Spleen (tissue), 11 donors: Measurements from ENCODE around the gene ARHGEF25. TPM values are rescaled to one million over a fixed set of nuclear protein-coding genes. Genes with fewer than 3 reads are reported as not detected.
A peak's percentile ranks its signal among the peaks of the same experiment; 100 is the strongest.

Source experiments
- DNase-seq: peaks from one replicate; pipeline ENCODE4 v3.0.0-alpha.2; 2020
- H3K27ac ChIP-seq, 8 donors: fragments of 200-600 bp; sonication (generic) in 7 of 8; 1 replicate in 4 of 8; 2 replicates in 4 of 8; pipeline versions ENCODE4 v1.5.0 to v1.8.0; 2016 to 2021; ENCODE audit warnings: inconsistent platforms in 4 of 8, mild to moderate bottlenecking in 4 of 8, moderate library complexity in 1 of 8
- H3K27me3 ChIP-seq, 7 donors: fragments of 200-600 bp; sonication (generic) in 6 of 7; replicated peaks in 1 of 7; 1 replicate in 4 of 7; 2 replicates in 3 of 7; pipeline versions ENCODE4 v1.5.0 to v1.8.0; 2016 to 2021; ENCODE audit warnings: inconsistent platforms in 3 of 7, mild to moderate bottlenecking in 1 of 7
- H3K36me3 ChIP-seq, 6 donors: fragments of 200-600 bp; sonication (generic) in 5 of 6; 1 replicate in 4 of 6; 2 replicates in 2 of 6; pipeline versions ENCODE4 v1.5.0 to v1.8.0; 2016 to 2021; ENCODE audit warnings: inconsistent platforms in 2 of 6
- H3K4me1 ChIP-seq, 6 donors: fragments of 200-600 bp; sonication (generic) in 5 of 6; 1 replicate in 3 of 6; 2 replicates in 3 of 6; pipeline versions ENCODE4 v1.5.0 to v1.8.0; 2016 to 2021; ENCODE audit warnings: inconsistent platforms in 3 of 6
- H3K4me3 ChIP-seq, 8 donors: fragments of 200-600 bp; sonication (generic) in 7 of 8; 1 replicate in 4 of 8; 2 replicates in 4 of 8; pipeline versions ENCODE4 v1.5.0 to v1.8.0; 2016 to 2021; ENCODE audit warnings: inconsistent platforms in 4 of 8, mild to moderate bottlenecking in 4 of 8, moderate library complexity in 2 of 8
- H3K9me3 ChIP-seq, 8 donors: fragments of 200-600 bp; sonication (generic) in 7 of 8; 1 replicate in 4 of 8; 2 replicates in 4 of 8; pipeline versions ENCODE4 v1.5.0 to v1.8.0; 2016 to 2021; ENCODE audit warnings: inconsistent platforms in 4 of 8
- POLR2A ChIP-seq, 3 donors: fragments of 450-650 bp; IDR thresholded peaks; one replicate each; pipeline ENCODE4 v1.5.1; 2017; ENCODE audit warnings: antibody characterized with exemption in 3 of 3, mild to moderate bottlenecking in 1 of 3
- POLR2AphosphoS5 ChIP-seq, 3 donors: sonication (generic); formaldehyde crosslinking; IDR thresholded peaks; one replicate each; pipeline ENCODE4 v1.5.1; 2017; ENCODE audit warnings: antibody characterized with exemption in 3 of 3
- WGBS, 5 donors: extraction: QIAGEN DNeasy Blood & Tissue Kit in 3 of 5; methylation state at CpG; one replicate each; pipeline versions ENCODE4 v1.1.5 to v1.1.7; 2013 to 2018; 5-methylcytosine and 5-hydroxymethylcytosine counted together
- intact Hi-C: fragments of 100-400 bp; cut with DNase I; formaldehyde crosslinking; loops from one replicate; pipeline ENCODE4 v1.15.0; 2023; ENCODE audit warnings: low total_unique reads
- polyA plus RNA-seq, 3 donors: library from polyadenylated mRNA; stranded (reverse); fragments of 200-250 nt; gene quantifications; one replicate each; pipeline ENCODE4 v1.2.1, GENCODE V29; 2013
- total RNA-seq, 7 donors: library from RNA; depleted of rRNA in 3 of 7; stranded (reverse); fragments of >200 nt in 3 of 7; fragmentation: NEBNext Ultra II Directional in 4 of 7; extraction: Animal tissue kit (Norgen Biotek cat#: 25700) in 4 of 7; gene quantifications; one replicate each; pipeline versions ENCODE4 v1.1.0 to v1.2.1, GENCODE V29; 2016 to 2021
- TF ChIP-seq, protein P1 (sequence below), 11 experiments: fragments of 200-600 bp in 7 of 11; fragments of 450-650 bp in 4 of 11; sonication (generic) in 4 of 11; IDR thresholded peaks in 8 of 11; conservative IDR thresholded peaks in 3 of 11; 1 replicate in 7 of 11; 2 replicates in 4 of 11; pipeline versions ENCODE4 v1.4.0 to v1.8.0; 2016 to 2021; ENCODE audit warnings: antibody characterized with exemption in 11 of 11, inconsistent platforms in 4 of 11, mild to moderate bottlenecking in 1 of 11
- donor health status: healthy with polysubstance abuse.
- donor health status: DM: no; HTN: no; CAD: no; lungs with moderate emphysema.
- donor health status: DM: no; HTN: no; CAD: no.
- donor health status: Bipolar disorder and iron deficiency.
- donor health status: healthy.
- donor health status: DM: no; HTN: no; CAD: no.
- donor health status: DM: yes; HTN: yes; CAD: no.

The ARHGEF25 gene
- total and polyA plus RNA-seq, 10 donors = 9.3 to 26.6 (median 15.3) TPM

DNA sequence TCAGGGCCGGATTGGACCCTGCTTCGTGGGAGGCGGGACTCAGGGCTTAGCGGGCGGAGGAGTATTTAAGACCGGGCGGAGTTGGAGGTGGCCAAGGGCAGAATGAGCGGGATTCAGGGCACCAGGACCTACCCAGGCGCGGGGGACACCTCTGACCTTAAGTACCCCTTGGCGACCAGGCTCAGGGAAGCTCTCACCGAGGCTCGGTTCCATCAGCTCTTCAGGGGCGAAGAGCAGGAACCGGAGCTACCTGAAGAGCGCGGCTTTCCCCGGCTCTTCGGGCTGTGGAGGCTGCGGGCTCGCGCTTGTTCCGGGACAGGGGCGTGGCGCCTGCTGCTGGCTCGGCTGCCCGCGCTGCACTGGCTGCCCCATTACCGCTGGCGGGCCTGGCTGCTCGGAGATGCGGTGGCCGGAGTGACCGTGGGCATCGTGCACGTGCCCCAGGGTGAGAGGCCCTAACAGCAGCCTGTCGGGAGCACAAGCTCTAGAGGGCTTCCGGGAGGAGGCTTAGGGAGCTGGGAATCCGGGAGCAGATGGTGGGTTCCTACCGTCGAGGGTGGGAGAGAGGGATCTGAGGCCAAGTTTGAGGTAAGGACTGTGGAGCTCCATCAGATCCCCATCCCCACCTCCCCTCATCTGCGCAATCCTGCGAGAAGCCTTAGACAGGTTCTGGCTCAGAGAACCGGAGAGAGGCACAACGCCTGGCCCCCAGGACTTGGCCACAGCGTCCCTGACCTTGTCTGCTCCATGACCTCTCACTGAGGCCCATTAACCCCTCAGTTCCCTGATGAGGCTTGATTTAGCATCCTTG lies 8.4 kb downstream of the ARHGEF25 start:
- no peak for DNase-seq
- Histone ChIP-seq H3K4me3 (peak overlapping the region in 2 of 8 donors; percentile 7 to 36), H3K4me1 (peaks cover 20 to 42% (median 32%) of the 10 kb centered on the region in 6 donors), H3K36me3 (peaks cover 0 to 16% (median 0%) of the 10 kb centered on the region in 6 donors), H3K27me3 (peaks cover 7 to 100% (median 57%) of the 10 kb centered on the region in 7 donors), H3K9me3 (no peaks in the 10 kb centered on the region), H3K27ac (no peak overlapping the region)
- intact Hi-C loops = loop anchor here (5.0 kb wide), 1 partner anchor 37 kb away; no protein-coding TSS in a partner anchor
- 11 to 36% (median 18%) methylated on average over 20 to 46 of the region's 46 CpGs for WGBS, 5 donors
- TF ChIP-seq, protein P1, sequence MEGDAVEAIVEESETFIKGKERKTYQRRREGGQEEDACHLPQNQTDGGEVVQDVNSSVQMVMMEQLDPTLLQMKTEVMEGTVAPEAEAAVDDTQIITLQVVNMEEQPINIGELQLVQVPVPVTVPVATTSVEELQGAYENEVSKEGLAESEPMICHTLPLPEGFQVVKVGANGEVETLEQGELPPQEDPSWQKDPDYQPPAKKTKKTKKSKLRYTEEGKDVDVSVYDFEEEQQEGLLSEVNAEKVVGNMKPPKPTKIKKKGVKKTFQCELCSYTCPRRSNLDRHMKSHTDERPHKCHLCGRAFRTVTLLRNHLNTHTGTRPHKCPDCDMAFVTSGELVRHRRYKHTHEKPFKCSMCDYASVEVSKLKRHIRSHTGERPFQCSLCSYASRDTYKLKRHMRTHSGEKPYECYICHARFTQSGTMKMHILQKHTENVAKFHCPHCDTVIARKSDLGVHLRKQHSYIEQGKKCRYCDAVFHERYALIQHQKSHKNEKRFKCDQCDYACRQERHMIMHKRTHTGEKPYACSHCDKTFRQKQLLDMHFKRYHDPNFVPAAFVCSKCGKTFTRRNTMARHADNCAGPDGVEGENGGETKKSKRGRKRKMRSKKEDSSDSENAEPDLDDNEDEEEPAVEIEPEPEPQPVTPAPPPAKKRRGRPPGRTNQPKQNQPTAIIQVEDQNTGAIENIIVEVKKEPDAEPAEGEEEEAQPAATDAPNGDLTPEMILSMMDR (IDR thresholded peaks at IDR 0.05 in 8 of 11, conservative IDR thresholded peaks at IDR 0.05 in 3 of 11) = no peak
- TF ChIP-seq POLR2AphosphoS5 (IDR thresholded peaks at IDR 0.05) = no peak
- TF ChIP-seq POLR2A (IDR thresholded peaks at IDR 0.05) = no peak

DNA sequence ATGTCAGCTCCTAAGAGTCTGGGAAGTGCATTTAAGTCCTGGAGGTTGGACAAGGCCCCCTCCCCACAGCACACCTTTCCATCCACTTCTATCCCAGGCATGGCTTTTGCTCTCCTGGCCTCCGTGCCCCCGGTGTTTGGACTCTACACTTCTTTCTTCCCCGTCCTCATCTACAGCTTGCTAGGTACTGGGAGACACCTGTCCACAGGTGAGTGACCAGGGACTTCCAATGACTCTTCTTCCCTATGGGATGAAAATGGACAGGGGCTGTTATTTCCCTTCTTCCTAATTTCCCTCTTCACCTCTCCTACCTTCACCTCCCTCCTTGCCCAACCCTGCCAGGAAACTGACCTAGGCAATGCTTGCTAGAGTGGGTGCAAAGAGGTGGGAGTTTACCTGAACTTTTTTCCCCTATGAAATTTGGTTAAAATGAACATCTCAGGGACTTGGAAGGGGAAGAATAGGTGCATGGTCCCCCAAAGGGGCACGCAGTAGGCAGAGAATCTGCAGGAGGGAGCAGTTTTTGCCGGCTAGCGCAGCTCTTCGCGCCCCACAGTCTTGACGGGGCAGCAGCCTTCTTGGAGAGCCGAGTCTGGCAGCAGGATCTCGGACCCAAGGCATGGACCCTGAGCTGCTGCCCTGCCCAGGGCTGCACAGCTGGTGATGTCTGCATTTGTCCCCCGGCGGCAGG lies 9.2 kb downstream of the ARHGEF25 start:
- intact Hi-C loops = loop anchor here (5.0 kb wide), 1 partner anchor 38 kb away; no protein-coding TSS in a partner anchor
- 11 to 25% (median 21%) methylated on average over 8 to 13 of the region's 13 CpGs for WGBS, 5 donors
- H3K4me3 ChIP-seq = peak overlapping the region in 3 of 8 donors; percentile 35 to 67 (median 40)
- peaks cover 7 to 100% (median 63%) of the 10 kb centered on the region in 7 donors for H3K27me3 ChIP-seq
- peaks cover 0 to 10% (median 0%) of the 10 kb centered on the region in 6 donors for H3K36me3 ChIP-seq
- TF ChIP-seq, protein P1 (IDR thresholded peaks at IDR 0.05 in 8 of 11, conservative IDR thresholded peaks at IDR 0.05 in 3 of 11) = no peak
- TF ChIP-seq POLR2A (IDR thresholded peaks at IDR 0.05) = no peak
- H3K4me1 ChIP-seq = peaks cover 18 to 35% (median 28%) of the 10 kb centered on the region in 6 donors
- H3K9me3 ChIP-seq = no peaks in the 10 kb centered on the region
- no peak for DNase-seq
- H3K27ac ChIP-seq = no peak overlapping the region

DNA sequence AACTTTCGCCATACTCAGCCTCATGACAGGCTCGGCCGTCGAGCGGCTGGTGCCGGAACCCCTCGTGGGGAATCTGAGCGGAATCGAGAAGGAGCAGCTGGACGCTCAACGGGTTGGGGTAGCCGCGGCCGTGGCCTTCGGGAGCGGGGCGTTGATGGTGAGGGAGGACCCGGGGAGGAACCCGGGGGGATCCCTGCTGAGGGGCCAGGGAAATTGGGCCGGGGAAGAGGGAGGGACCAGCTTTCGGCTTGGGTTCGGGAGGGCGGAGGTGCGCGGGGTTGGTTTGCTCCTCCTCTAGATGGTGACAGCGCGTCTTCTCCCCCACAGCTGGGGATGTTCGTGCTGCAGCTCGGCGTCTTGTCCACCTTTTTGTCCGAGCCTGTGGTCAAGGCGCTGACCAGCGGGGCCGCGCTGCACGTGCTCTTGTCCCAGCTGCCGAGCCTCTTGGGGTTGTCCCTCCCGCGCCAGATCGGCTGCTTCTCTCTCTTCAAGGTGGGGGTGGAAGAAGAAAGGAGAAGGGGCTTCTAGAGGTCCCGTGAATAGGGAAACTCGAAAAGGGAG lies 9.8 kb downstream of the ARHGEF25 start:
- Histone ChIP-seq H3K27ac (no peak overlapping the region), H3K27me3 (peaks cover 7 to 100% (median 70%) of the 10 kb centered on the region in 7 donors), H3K4me1 (peaks cover 18 to 35% (median 28%) of the 10 kb centered on the region in 6 donors), H3K4me3 (peak overlapping the region; percentile 5 to 67 (median 36)), H3K9me3 (no peaks in the 10 kb centered on the region), H3K36me3 (peaks cover 0 to 3% (median 0%) of the 10 kb centered on the region in 6 donors)
- peak in 2 of 3 donors; percentile 11 to 23 for TF ChIP-seq POLR2AphosphoS5 (IDR thresholded peaks at IDR 0.05)
- TF ChIP-seq, protein P1 (IDR thresholded peaks at IDR 0.05 in 8 of 11, conservative IDR thresholded peaks at IDR 0.05 in 3 of 11) = no peak
- intact Hi-C loops = loop anchor here (5.0 kb wide), 1 partner anchor 39 kb away; no protein-coding TSS in a partner anchor
- DNase-seq = no peak
- WGBS, 5 donors = 1 to 4% (median 3%) methylated on average over 35 to 42 of the region's 42 CpGs
